B cell (primary cell): Measurements from ENCODE around the gene CLCN3. TPM values are rescaled to one million over a fixed set of nuclear protein-coding genes. Genes with fewer than 3 reads are reported as not detected.
A peak's percentile ranks its signal among the peaks of the same experiment; 100 is the strongest.

Source experiments
- ATAC-seq: fragments of 200-7000 bp; cut with Tn5 transposase; one replicate; pipeline ENCODE4 v1.10.0; 2021; ENCODE audit warnings: low read depth, mild to moderate bottlenecking, moderate number of reproducible peaks, moderate library complexity
- CTCF ChIA-PET: fragments of 350-600 bp; sonication (Branson Sonifier 250); formaldehyde crosslinking; loops from one replicate; lab custom pipeline; 2021; ENCODE audit warnings: antibody characterized with exemption, inconsistent platforms; lab: Charles Lee
- POLR2A ChIA-PET: fragments of 350-600 bp; sonication (Branson Sonifier 250); formaldehyde crosslinking; loops from one replicate; lab custom pipeline; 2021; ENCODE audit warnings: antibody characterized with exemption; lab: Charles Lee
- DNase-seq: peaks from one replicate; pipeline ENCODE4 v3.0.0; 2013
- H2AFZ ChIP-seq: 2 replicates; pipeline ENCODE4 v1.6.1; 2012; ENCODE audit warnings: mild to moderate bottlenecking, low read depth, low read length; ENCODE audit not compliant: insufficient read depth, poor library complexity, severe bottlenecking
- H3K27ac ChIP-seq, 2 donors: 1 replicate in 1 of 2; 2 replicates in 1 of 2; pipeline ENCODE4 v1.5.1; 2012 to 2013; ENCODE audit warnings: low read length in 2 of 2, mild to moderate bottlenecking in 2 of 2, moderate library complexity in 1 of 2
- H3K27me3 ChIP-seq, 4 experiments: fragments of 200-600 bp in 1 of 4; sonication (generic) in 1 of 4; replicated peaks in 1 of 4; 1 replicate in 2 of 4; 2 replicates in 2 of 4; pipeline versions ENCODE4 v1.6.1 to v1.7.0; 2013 to 2016; ENCODE audit warnings: low read length in 3 of 4, mild to moderate bottlenecking in 2 of 4, mixed read lengths in 1 of 4, moderate library complexity in 1 of 4; ENCODE audit not compliant: insufficient read depth in 4 of 4, control insufficient read depth in 3 of 4; ENCODE audit errors: control extremely low read depth in 1 of 4
- H3K36me3 ChIP-seq, 2 experiments: replicated peaks in 1 of 2; 1 replicate in 1 of 2; 2 replicates in 1 of 2; pipeline versions ENCODE4 v1.6.1 to v1.7.1; 2013; ENCODE audit warnings: low read length in 1 of 2; ENCODE audit not compliant: insufficient read depth in 2 of 2, control insufficient read depth in 1 of 2; ENCODE audit errors: control extremely low read depth in 1 of 2, extremely low read depth in 1 of 2
- H3K4me1 ChIP-seq, 2 donors: fragments of 200-600 bp in 1 of 2; sonication (generic) in 1 of 2; 1 replicate in 1 of 2; 2 replicates in 1 of 2; pipeline versions ENCODE4 v1.5.1 to v1.6.1; 2013 to 2017; ENCODE audit warnings: low read length in 2 of 2; ENCODE audit not compliant: control insufficient read depth in 2 of 2, insufficient read depth in 2 of 2
- H3K4me2 ChIP-seq: replicated peaks from 2 replicates; pipeline ENCODE3; 2012; ENCODE audit warnings: mild to moderate bottlenecking, low read depth, low read length; ENCODE audit not compliant: poor library complexity, severe bottlenecking
- H3K4me3 ChIP-seq, 5 experiments: fragments of 200-600 bp in 1 of 5; sonication (generic) in 1 of 5; 1 replicate in 3 of 5; 2 replicates in 2 of 5; pipeline versions ENCODE4 v1.5.1 to v1.7.0; 2011 to 2016; ENCODE audit warnings: low read length in 4 of 5, mild to moderate bottlenecking in 4 of 5, low read depth in 2 of 5, control low read depth in 1 of 5, moderate library complexity in 1 of 5; ENCODE audit not compliant: insufficient read depth in 1 of 5; ENCODE audit errors: control extremely low read depth in 1 of 5, extremely low read depth in 1 of 5
- H3K79me2 ChIP-seq: fragments of 200-600 bp; sonication (generic); one replicate; pipeline ENCODE4 v1.6.0; 2016; ENCODE audit warnings: low read length; ENCODE audit not compliant: control insufficient read depth, insufficient read depth
- H3K9ac ChIP-seq: fragments of 200-600 bp; sonication (generic); 2 replicates; pipeline ENCODE4 v1.6.1; 2017; ENCODE audit warnings: mild to moderate bottlenecking, low read length, moderate library complexity
- H3K9me3 ChIP-seq, 3 donors: one replicate each; pipeline versions ENCODE4 v1.6.1 to v1.7.1; 2013; ENCODE audit warnings: low read length in 2 of 3; ENCODE audit not compliant: control insufficient read depth in 2 of 3, insufficient read depth in 1 of 3; ENCODE audit errors: control extremely low read depth in 1 of 3
- H4K20me1 ChIP-seq: 2 replicates; pipeline ENCODE4 v1.6.0; 2012; ENCODE audit warnings: mild to moderate bottlenecking, low read length; ENCODE audit not compliant: insufficient read depth, control insufficient read depth, poor library complexity, severe bottlenecking
- H3K27ac Mint-ChIP-seq: one replicate; pipeline ENCODE4 v1.8.0; 2021; ENCODE audit warnings: mixed read lengths
- H3K27me3 Mint-ChIP-seq: one replicate; pipeline ENCODE4 v1.8.0; 2021; ENCODE audit warnings: mixed read lengths
- H3K4me1 Mint-ChIP-seq: one replicate; pipeline ENCODE4 v1.8.0; 2021; ENCODE audit warnings: mixed read lengths
- H3K4me3 Mint-ChIP-seq: one replicate; pipeline ENCODE4 v1.8.0; 2021; ENCODE audit warnings: mixed read lengths
- H3K9me3 Mint-ChIP-seq: one replicate; pipeline ENCODE4 v1.8.0; 2022; ENCODE audit warnings: mixed read lengths; ENCODE audit not compliant: insufficient read depth
- CTCF ChIP-seq: fragments of 200-600 bp; IDR thresholded peaks from one replicate; pipeline ENCODE4 v1.8.0; 2022; ENCODE audit warnings: antibody characterized with exemption, mild to moderate bottlenecking
- EZH2 ChIP-seq: IDR thresholded peaks from 2 replicates; pipeline ENCODE4 v1.6.1; 2012; ENCODE audit warnings: borderline replicate concordance, low read depth, mild to moderate bottlenecking, moderate library complexity, low read length; ENCODE audit not compliant: insufficient read depth, poor library complexity, severe bottlenecking
- WGBS: methylation state at CpG from one replicate; pipeline ENCODE4 v1.1.5; 2013; ENCODE audit warnings: missing lambda C conversion rate; ENCODE audit not compliant: insufficient coverage; 5-methylcytosine and 5-hydroxymethylcytosine counted together
- intact Hi-C: fragments of 100-400 bp; cut with micrococcal nuclease; formaldehyde crosslinking; loops from one replicate; pipeline ENCODE4 v1.10.0; 2022
- polyA plus RNA-seq: library from polyadenylated mRNA; depleted of rRNA; stranded (reverse); fragments of >200 nt; gene quantifications from 2 replicates; pipeline ENCODE4 v1.2.3, GENCODE V29; 2012
- total RNA-seq, 2 donors: library from RNA; stranded (reverse); fragments of 120-200 nt in 1 of 2; gene quantifications; 1 replicate in 1 of 2; 2 replicates in 1 of 2; pipeline versions ENCODE4 v1.2.3 to v1.2.4, GENCODE V29; 2013 to 2022

Gene CLCN3
- total and polyA plus RNA-seq, 2 donors (not counting 1 experiment from before 2014, with no cell fraction given) = 5.0 to 32.7 TPM

GRCh38 chr4:169745291-169745690 lies 124.9 kb downstream of the CLCN3 start:
- Mint-ChIP-seq H3K4me3 (no peak overlapping the region), H3K4me1 (no peaks in the 10 kb centered on the region), H3K27ac (no peak overlapping the region), H3K27me3 (no peaks in the 10 kb centered on the region), H3K9me3 (no peaks in the 10 kb centered on the region)
- ATAC-seq = no peak
- Histone ChIP-seq H4K20me1 (no peaks in the 10 kb centered on the region), H3K27me3 (no peaks in the 10 kb centered on the region), H3K4me3 (no peak overlapping the region), H2AFZ (no peak overlapping the region), H3K36me3 (peaks cover 4 to 16% of the 10 kb centered on the region in 2 experiments), H3K4me2 (no peak overlapping the region), H3K79me2 (no peaks in the 10 kb centered on the region), H3K9ac (no peak overlapping the region), H3K27ac (no peak overlapping the region), H3K9me3 (peaks cover 0 to 1% (median 0%) of the 10 kb centered on the region in 3 donors), H3K4me1 (no peaks in the 10 kb centered on the region)
- ChIA-PET CTCF (no interaction called here), POLR2A (no interaction called here)
- intact Hi-C loops = no loop called here
- no peak for TF ChIP-seq EZH2
- TF ChIP-seq CTCF = no peak
- 100% methylated on average over 1 of the region's 1 CpG for WGBS
- DNase-seq = no peak

DNA sequence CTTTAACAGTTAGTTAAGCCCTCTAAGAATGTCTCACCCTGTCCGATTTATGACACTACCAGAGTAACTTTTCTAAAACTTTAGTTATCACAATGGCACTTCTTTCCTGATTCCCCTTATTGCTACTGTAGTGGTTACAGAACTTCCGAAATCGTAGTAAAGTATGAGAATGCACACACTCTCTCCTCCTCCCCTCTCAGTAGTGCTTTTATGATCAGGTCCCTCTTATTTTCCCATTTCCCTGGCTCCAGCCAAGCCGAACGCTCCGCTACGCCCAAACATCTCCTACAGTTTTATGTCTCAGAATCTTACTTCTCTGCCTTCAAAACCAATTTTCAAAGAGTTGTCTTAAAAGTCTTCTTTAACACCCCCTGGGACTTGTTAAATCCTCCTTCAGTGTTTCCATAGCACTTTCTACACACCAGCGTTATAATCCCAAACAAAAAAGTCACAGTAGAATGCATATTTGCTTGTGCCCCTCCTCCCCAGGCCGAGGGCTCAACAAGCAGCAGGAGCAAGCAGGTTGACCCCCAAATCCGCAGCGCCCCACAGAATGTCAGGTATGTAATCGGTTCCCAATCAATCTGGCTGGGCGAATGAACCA lies 136.7 kb downstream of the CLCN3 start:
- peak; percentile 22 for DNase-seq
- Histone ChIP-seq H3K79me2 (peaks cover 5% of the 10 kb centered on the region), H3K4me3 (peak overlapping the region; percentile 50 to 91 (median 86)), H4K20me1 (no peaks in the 10 kb centered on the region), H3K4me2 (peak overlapping the region; percentile 89), H3K9me3 (no peaks in the 10 kb centered on the region), H3K9ac (peak overlapping the region; percentile 86), H2AFZ (peak overlapping the region; percentile 90), H3K4me1 (peaks cover 14 to 20% of the 10 kb centered on the region in 2 donors), H3K36me3 (no peaks in the 10 kb centered on the region), H3K27me3 (no peaks in the 10 kb centered on the region), H3K27ac (peak overlapping the region in 1 of 2 donors; percentile 50)
- peaks cover 21% of the 10 kb centered on the region for H3K4me1 Mint-ChIP-seq
- WGBS = under 1% methylated on average over 12 of the region's 13 CpGs
- H3K9me3 Mint-ChIP-seq = no peaks in the 10 kb centered on the region
- H3K4me3 Mint-ChIP-seq = peak overlapping the region; percentile 96
- H3K27me3 Mint-ChIP-seq = no peaks in the 10 kb centered on the region
- CTCF ChIA-PET = interaction anchor here (1.1 kb wide), 1 partner anchor 144 kb away, joined by 4 read pairs; no protein-coding TSS in a partner anchor
- intact Hi-C loops = loop anchor here (1.0 to 5.0 kb wide), 4 partner anchors 97 to 745 kb away; partner anchors contain the start of genes CBR4, MFAP3L and NEK1
- no peak for ATAC-seq
- POLR2A ChIA-PET = no interaction called here
- peak overlapping the region; percentile 15 for H3K27ac Mint-ChIP-seq
- TF ChIP-seq CTCF (no peak), EZH2 (no peak)
